Sigmoid colon (tissue), 4 donors: ENCODE data around the gene NRGN.

Source experiments
- CTCF ChIP-seq, 4 experiments: fragments of 450-650 bp in 3 of 4; fragments of 200-600 bp in 1 of 4; IDR thresholded peaks; one replicate each; pipeline ENCODE4 v1.5.1; 2016 to 2019; ENCODE audit warnings: antibody characterized with exemption in 4 of 4, mild to moderate bottlenecking in 3 of 4, moderate library complexity in 2 of 4
- POLR2AphosphoS5 ChIP-seq, 4 donors: sonication (generic); formaldehyde crosslinking; IDR thresholded peaks; one replicate each; pipeline ENCODE4 v1.6.1; 2017; ENCODE audit warnings: antibody characterized with exemption in 4 of 4

GRCh38 chr11:124743050-124743449 lies 3.3 kb downstream of the NRGN start:
- TF ChIP-seq CTCF (IDR thresholded peaks at IDR 0.05): no peak
- TF ChIP-seq POLR2AphosphoS5 (IDR thresholded peaks at IDR 0.05): no peak
